ENCODE data around the gene CFAP77. TPM values are rescaled to one million over a fixed set of nuclear protein-coding genes. Genes with fewer than 3 reads are reported as not detected.
A peak's percentile ranks its signal among the peaks of the same experiment; 100 is the strongest.

Gene CFAP77
- total RNA-seq, 8 experiments from 2014 or later, result 0.21 to 7.9 (median 0.38) TPM; not detected in 3

GRCh38 chr9:132486706-132487350 lies 76.8 kb downstream of the CFAP77 start:
- in situ Hi-C loops (cut with MboI; ENCODE audit: low pct_unique_long_range_greater_than_20kb in 2 of 9, low sequenced_read_pairs in 9 of 9, unreplicated experiment in 9 of 9), result no loop called here
- 0 to 76% (median 20%) methylated on average over 1 to 14 of the region's 32 CpGs; no CpG with 5 or more reads in 2 of the 10 experiments for WGBS, 10 experiments
- Histone ChIP-seq H3K27ac (peak overlapping the region; percentile 73 to 82), H3K4me3 (peak overlapping the region in 2 of 5 donors; percentile 2 to 15), H3K4me1 (replicated peaks in 1 of 2) (peaks cover 34 to 42% of the 10 kb centered on the region in 2 donors)
- peak in 7 of 8 experiments; percentile 44 to 98 (median 97) for ATAC-seq (replicated peaks in 6 of 8)

- H3K4me3 ChIP-seq, result no peak overlapping the region
- WGBS, 10 experiments, result 5 to 81% (median 64%) methylated on average over 2 to 7 of the region's 7 CpGs; no CpG with 5 or more reads in 1 of the 10 experiments
- H3K4me1 ChIP-seq (replicated peaks in 1 of 2), result peaks cover 28 to 36% of the 10 kb centered on the region in 2 donors
- H3K27ac ChIP-seq, result peak overlapping the region in 1 of 2 donors; percentile 82
- no peak for ATAC-seq (replicated peaks in 6 of 8)
- in situ Hi-C loops (cut with MboI; ENCODE audit: low pct_unique_long_range_greater_than_20kb in 2 of 9, low sequenced_read_pairs in 9 of 9, unreplicated experiment in 9 of 9), result no loop called here
Measured at GRCh38 chr9:132487351-132487791, 77.4 kb downstream of the CFAP77 start.

- 0 to 75% (median 37%) methylated on average over 1 to 6 of the region's 7 CpGs; no CpG with 5 or more reads in 2 of the 10 experiments for WGBS, 10 experiments
- in situ Hi-C loops (cut with MboI; ENCODE audit: low pct_unique_long_range_greater_than_20kb in 2 of 9, low sequenced_read_pairs in 9 of 9, unreplicated experiment in 9 of 9), result no loop called here
- Histone ChIP-seq H3K4me1 (replicated peaks in 1 of 2) (peaks cover 28 to 36% of the 10 kb centered on the region in 2 donors), H3K27ac (no peak overlapping the region), H3K4me3 (no peak overlapping the region)
- ATAC-seq (replicated peaks in 6 of 8), result peak in 1 of 8 experiments; percentile 35
Measured at GRCh38 chr9:132487980-132488535, 78.0 kb downstream of the CFAP77 start.

GRCh38 chr9:132488626-132489025 lies 78.6 kb downstream of the CFAP77 start:
- peak in 5 of 8 experiments; percentile 5 to 45 (median 20) for ATAC-seq (replicated peaks in 6 of 8)
- in situ Hi-C loops (cut with MboI; ENCODE audit: low pct_unique_long_range_greater_than_20kb in 2 of 9, low sequenced_read_pairs in 9 of 9, unreplicated experiment in 9 of 9), result no loop called here
- WGBS, 10 experiments, result 0 to 79% (median 4%) methylated on average over 1 to 8 of the region's 9 CpGs; no CpG with 5 or more reads in 3 of the 10 experiments
- Histone ChIP-seq H3K4me3 (no peak overlapping the region), H3K4me1 (replicated peaks in 1 of 2) (peaks cover 28 to 36% of the 10 kb centered on the region in 2 donors), H3K27ac (no peak overlapping the region)

- no peak for ATAC-seq (replicated peaks in 6 of 8)
- in situ Hi-C loops (cut with MboI; ENCODE audit: low pct_unique_long_range_greater_than_20kb in 2 of 9, low sequenced_read_pairs in 9 of 9, unreplicated experiment in 9 of 9), result no loop called here
- Histone ChIP-seq H3K4me3 (no peak overlapping the region), H3K4me1 (replicated peaks in 1 of 2) (peaks cover 28 to 36% of the 10 kb centered on the region in 2 donors), H3K27ac (no peak overlapping the region)
- WGBS, 10 experiments, result 53 to 90% (median 82%) methylated on average over 2 to 8 of the region's 9 CpGs; no CpG with 5 or more reads in 6 of the 10 experiments
Measured at GRCh38 chr9:132489536-132489935, 79.5 kb downstream of the CFAP77 start.

- no peak overlapping the region for H3K4me3 ChIP-seq
- 0 to 100% (median 85%) methylated on average over 1 to 2 of the region's 2 CpGs; no CpG with 5 or more reads in 1 of the 10 experiments for WGBS, 10 experiments
- peaks cover 10 to 19% of the 10 kb centered on the region in 2 donors for H3K4me1 ChIP-seq (replicated peaks in 1 of 2)
- in situ Hi-C loops (cut with MboI; ENCODE audit: low pct_unique_long_range_greater_than_20kb in 2 of 9, low sequenced_read_pairs in 9 of 9, unreplicated experiment in 9 of 9), result no loop called here
- no peak for ATAC-seq (replicated peaks in 6 of 8)
- no peak overlapping the region for H3K27ac ChIP-seq
Measured at GRCh38 chr9:132494857-132495256, 84.8 kb downstream of the CFAP77 start.

GRCh38 chr9:132497731-132498130 lies 87.7 kb downstream of the CFAP77 start:
- Histone ChIP-seq H3K4me1 (replicated peaks in 1 of 2) (peaks cover 10 to 19% of the 10 kb centered on the region in 2 donors), H3K4me3 (no peak overlapping the region), H3K27ac (no peak overlapping the region)
- ATAC-seq (replicated peaks in 6 of 8), result no peak
- in situ Hi-C loops (cut with MboI; ENCODE audit: low pct_unique_long_range_greater_than_20kb in 2 of 9, low sequenced_read_pairs in 9 of 9, unreplicated experiment in 9 of 9), result no loop called here
- 50 to 96% (median 77%) methylated on average over 1 to 11 of the region's 16 CpGs; no CpG with 5 or more reads in 6 of the 10 experiments for WGBS, 10 experiments

GRCh38 chr9:132498531-132499210 lies 88.7 kb downstream of the CFAP77 start:
- WGBS, 10 experiments, result 6 to 57% (median 23%) methylated on average over 2 to 8 of the region's 20 CpGs; no CpG with 5 or more reads in 2 of the 10 experiments
- ATAC-seq (replicated peaks in 6 of 8), result peak; percentile 22 to 95 (median 88)
- peaks cover 10 to 19% of the 10 kb centered on the region in 2 donors for H3K4me1 ChIP-seq (replicated peaks in 1 of 2)
- no peak overlapping the region for H3K4me3 ChIP-seq
- in situ Hi-C loops (cut with MboI; ENCODE audit: low pct_unique_long_range_greater_than_20kb in 2 of 9, low sequenced_read_pairs in 9 of 9, unreplicated experiment in 9 of 9), result no loop called here
- H3K27ac ChIP-seq, result peak overlapping the region in 1 of 2 donors; percentile 41

GRCh38 chr9:132499251-132499650 lies 89.2 kb downstream of the CFAP77 start:
- H3K4me1 ChIP-seq (replicated peaks in 1 of 2), result peaks cover 10 to 22% of the 10 kb centered on the region in 2 donors
- no peak for ATAC-seq (replicated peaks in 6 of 8)
- no peak overlapping the region for H3K4me3 ChIP-seq
- 33 to 100% (median 96%) methylated on average over 1 to 11 of the region's 23 CpGs; no CpG with 5 or more reads in 4 of the 10 experiments for WGBS, 10 experiments
- in situ Hi-C loops (cut with MboI; ENCODE audit: low pct_unique_long_range_greater_than_20kb in 2 of 9, low sequenced_read_pairs in 9 of 9, unreplicated experiment in 9 of 9), result no loop called here
- no peak overlapping the region for H3K27ac ChIP-seq

GRCh38 chr9:132500193-132500592 lies 90.2 kb downstream of the CFAP77 start:
- Histone ChIP-seq H3K27ac (no peak overlapping the region), H3K4me1 (replicated peaks in 1 of 2) (peaks cover 10 to 31% of the 10 kb centered on the region in 2 donors), H3K4me3 (no peak overlapping the region)
- ATAC-seq (replicated peaks in 6 of 8), result no peak
- in situ Hi-C loops (cut with MboI; ENCODE audit: low pct_unique_long_range_greater_than_20kb in 2 of 9, low sequenced_read_pairs in 9 of 9, unreplicated experiment in 9 of 9), result loop anchor here in 2 of 9 experiments (10.0 kb wide), 1 partner anchor 75 kb away; no protein-coding TSS in a partner anchor
- WGBS, 10 experiments, result 32 to 95% (median 83%) methylated on average over 2 to 7 of the region's 7 CpGs; no CpG with 5 or more reads in 3 of the 10 experiments

- in situ Hi-C loops (cut with MboI; ENCODE audit: low pct_unique_long_range_greater_than_20kb in 2 of 9, low sequenced_read_pairs in 9 of 9, unreplicated experiment in 9 of 9), result loop anchor here in 2 of 9 experiments (10.0 kb wide), 1 partner anchor 72 kb away; no protein-coding TSS in a partner anchor
- Histone ChIP-seq H3K27ac (no peak overlapping the region), H3K4me3 (no peak overlapping the region), H3K4me1 (replicated peaks in 1 of 2) (peaks cover 14 to 46% of the 10 kb centered on the region in 2 donors)
- no peak for ATAC-seq (replicated peaks in 6 of 8)
- WGBS, 10 experiments, result 31 to 100% (median 84%) methylated on average over 2 to 9 of the region's 12 CpGs
Measured at GRCh38 chr9:132502480-132502879, 92.5 kb downstream of the CFAP77 start.

GRCh38 chr9:132503116-132503515 lies 93.1 kb downstream of the CFAP77 start:
- Histone ChIP-seq H3K4me1 (replicated peaks in 1 of 2) (peaks cover 15 to 46% of the 10 kb centered on the region in 2 donors), H3K4me3 (no peak overlapping the region), H3K27ac (no peak overlapping the region)
- in situ Hi-C loops (cut with MboI; ENCODE audit: low pct_unique_long_range_greater_than_20kb in 2 of 9, low sequenced_read_pairs in 9 of 9, unreplicated experiment in 9 of 9), result loop anchor here in 2 of 9 experiments (10.0 kb wide), 1 partner anchor 72 kb away; no protein-coding TSS in a partner anchor
- 40 to 100% (median 81%) methylated on average over 1 to 5 of the region's 6 CpGs; no CpG with 5 or more reads in 5 of the 10 experiments for WGBS, 10 experiments
- no peak for ATAC-seq (replicated peaks in 6 of 8)

All from motor neuron (in vitro differentiated cells).